ENCODE results near the gene LHFPL2. TPM values are rescaled to one million over a fixed set of nuclear protein-coding genes. Genes with fewer than 3 reads are reported as not detected.

LHFPL2 gene
- polyA plus RNA-seq, 1 of the 3 experiments (the other 2 are of a cell fraction): 10.4 TPM

- no peak for TF ChIP-seq CHD2 (IDR thresholded peaks at IDR 0.05; ENCODE audit: low read length, partially characterized antibody)
- TF ChIP-seq JUND (IDR thresholded peaks at IDR 0.05): peak; percentile 69
- no peak for TF ChIP-seq ZBTB33 (IDR thresholded peaks at IDR 0.05; ENCODE audit: borderline replicate concordance, low read depth)
- TF ChIP-seq MEF2A (IDR thresholded peaks at IDR 0.05; ENCODE audit: borderline replicate concordance, low read depth): no peak
- peak; percentile 31; the same call in 1 of the 2 replicates for TF ChIP-seq PBX3 (IDR thresholded peaks at IDR 0.05)
These were observed 81.7 kb downstream of the LHFPL2 start (continued) for GRCh38 chr5:78566747-78567425.

GRCh38 chr5:78565395-78565794 is 83.2 kb downstream of the LHFPL2 start:
- Histone ChIP-seq H4K20me1 (ENCODE audit: insufficient read depth) (no peaks in the 10 kb centered on the region), H3K4me2 (no peak overlapping the region), H3K27me3 (ENCODE audit: insufficient read depth) (no peaks in the 10 kb centered on the region), H3K9ac (no peak overlapping the region), H3K9me2 (no peaks in the 10 kb centered on the region), H3K79me2 (ENCODE audit: insufficient read depth) (peaks cover 98% of the 10 kb centered on the region), H3F3A (replicated peaks; ENCODE audit: insufficient read depth) (peaks cover 24% of the 10 kb centered on the region), H3K36me3 (replicated peaks in 1 of 2; ENCODE audit: control insufficient read depth in 1 of 2, insufficient read depth in 2 of 2, low read length in 1 of 2) (peaks cover 11 to 40% of the 10 kb centered on the region in 2 experiments), H3K4me1 (ENCODE audit: control insufficient read depth in 1 of 2, insufficient read depth in 2 of 2, low read depth in 1 of 2, low read length in 1 of 2) (peaks cover 35 to 41% of the 10 kb centered on the region in 2 experiments), H3K27ac (ENCODE audit: low read depth in 2 of 2, low read length in 1 of 2) (peak overlapping the region in 1 of 2 experiments; percentile 94; a peak in 1 of 4 replicates), H2AFZ (ENCODE audit: low read depth) (no peak overlapping the region), H3K4me3 (ENCODE audit: low read depth in 2 of 2, low read length in 1 of 2) (no peak overlapping the region), H3K9me3 (peaks cover 7% of the 10 kb centered on the region; the same call in 1 of the 2 replicates)
- POLR2A ChIA-PET: no interaction called here
- no peak for DNase-seq
- WGBS (ENCODE audit: low lambda C conversion rate): 96% methylated on average over 1 of the region's 1 CpG
- CTCF ChIA-PET: interaction anchor here (1.3 kb wide), 1 partner anchor 8 kb away, joined by 5 read pairs; no protein-coding TSS in a partner anchor
- TF ChIP-seq RFX5 (IDR thresholded peaks at IDR 0.05; ENCODE audit: low read length): no peak
- TF ChIP-seq FOSL2 (IDR thresholded peaks at IDR 0.05; ENCODE audit: borderline replicate concordance, low read depth): no peak
- no peak for TF ChIP-seq JUND (IDR thresholded peaks at IDR 0.05)
- TF ChIP-seq RAD21 (IDR thresholded peaks at IDR 0.05; ENCODE audit: low read length): no peak

GRCh38 chr5:78563621-78564020 is 85.0 kb downstream of the LHFPL2 start:
- H3K9me3 ChIP-seq: peaks cover 7% of the 10 kb centered on the region; the same call in 1 of the 2 replicates
- DNase-seq: no peak
- H3K27ac ChIP-seq (ENCODE audit: low read depth in 2 of 2, low read length in 1 of 2): peak overlapping the region in 1 of 2 experiments; percentile 53; a peak in 2 of 4 replicates
- no peak overlapping the region for H3K4me2 ChIP-seq
- no peak overlapping the region for H2AFZ ChIP-seq (ENCODE audit: low read depth)
- ChIA-PET POLR2A (no interaction called here), CTCF (interaction anchor here (1.0 to 1.4 kb wide), 3 partner anchors 9 to 247 kb away, joined by 3 to 4 read pairs (median 3); no protein-coding TSS in a partner anchor)
- peaks cover 98% of the 10 kb centered on the region for H3K79me2 ChIP-seq (ENCODE audit: insufficient read depth)
- H3K9me2 ChIP-seq: no peaks in the 10 kb centered on the region
- peaks cover 11 to 44% of the 10 kb centered on the region in 2 experiments for H3K36me3 ChIP-seq (replicated peaks in 1 of 2; ENCODE audit: control insufficient read depth in 1 of 2, insufficient read depth in 2 of 2, low read length in 1 of 2)
- H3F3A ChIP-seq (replicated peaks; ENCODE audit: insufficient read depth): peaks cover 21% of the 10 kb centered on the region
- H3K9ac ChIP-seq: no peak overlapping the region
- H4K20me1 ChIP-seq (ENCODE audit: insufficient read depth): no peaks in the 10 kb centered on the region
- H3K4me1 ChIP-seq (ENCODE audit: control insufficient read depth in 1 of 2, insufficient read depth in 2 of 2, low read depth in 1 of 2, low read length in 1 of 2): peaks cover 21 to 27% of the 10 kb centered on the region in 2 experiments
- TF ChIP-seq TCF12 (IDR thresholded peaks at IDR 0.05) (no peak), JUND (IDR thresholded peaks at IDR 0.05) (no peak), GATA2 (CRISPR knock-in tag; IDR thresholded peaks at IDR 0.05) (peak; percentile 20; the same call in 1 of the 2 replicates), RCOR1 (IDR thresholded peaks at IDR 0.05; ENCODE audit: low read length) (peak; percentile 49; the same call in 1 of the 2 replicates)
- H3K4me3 ChIP-seq (ENCODE audit: low read depth in 2 of 2, low read length in 1 of 2): no peak overlapping the region
- WGBS (ENCODE audit: low lambda C conversion rate): 67% methylated on average over 2 of the region's 2 CpGs
- H3K27me3 ChIP-seq (ENCODE audit: insufficient read depth): no peaks in the 10 kb centered on the region
